CD14-positive monocyte (primary cell): ENCODE measurements around the gene RCAN2. TPM values are rescaled to one million over a fixed set of nuclear protein-coding genes. Genes with fewer than 3 reads are reported as not detected.

Experiments
- DNase-seq, 3 donors: peaks; one replicate each; pipeline ENCODE4 v3.0.0-alpha.2; 2011 to 2022
- H2AFZ ChIP-seq: 2 replicates; pipeline ENCODE4 v1.6.0; 2012; ENCODE audit warnings: mild to moderate bottlenecking, low read depth, low read length, inconsistent platforms; ENCODE audit not compliant: insufficient read depth, poor library complexity, severe bottlenecking
- H3K27ac ChIP-seq, 2 donors: 1 replicate in 1 of 2; 2 replicates in 1 of 2; pipeline ENCODE4 v1.5.1; 2012 to 2013; ENCODE audit warnings: low read length in 2 of 2, control low read depth in 1 of 2, inconsistent platforms in 1 of 2, low read depth in 1 of 2, mild to moderate bottlenecking in 1 of 2
- H3K27me3 ChIP-seq, 2 donors: one replicate each; pipeline versions ENCODE4 v1.6.0 to v1.6.1; 2011 to 2013; ENCODE audit warnings: low read length in 2 of 2; ENCODE audit not compliant: control insufficient read depth in 2 of 2, insufficient read depth in 2 of 2
- H3K36me3 ChIP-seq, 2 donors: replicated peaks in 1 of 2; 1 replicate in 1 of 2; 2 replicates in 1 of 2; pipeline versions ENCODE4 v1.5.1 to v1.6.1; 2012 to 2013; ENCODE audit warnings: low read length in 2 of 2, control low read depth in 1 of 2, inconsistent platforms in 1 of 2, mild to moderate bottlenecking in 1 of 2; ENCODE audit not compliant: insufficient read depth in 2 of 2, control insufficient read depth in 1 of 2
- H3K4me1 ChIP-seq, 2 donors: 1 replicate in 1 of 2; 2 replicates in 1 of 2; pipeline versions ENCODE4 v1.5.1 to v1.6.1; 2012 to 2013; ENCODE audit warnings: low read length in 2 of 2, control low read depth in 1 of 2, inconsistent platforms in 1 of 2, mild to moderate bottlenecking in 1 of 2, moderate library complexity in 1 of 2; ENCODE audit not compliant: insufficient read depth in 2 of 2, control insufficient read depth in 1 of 2
- H3K4me2 ChIP-seq: replicated peaks from 2 replicates; pipeline ENCODE3; 2012; ENCODE audit warnings: low read length, moderate library complexity, mild to moderate bottlenecking; ENCODE audit not compliant: poor library complexity, severe bottlenecking; ENCODE audit errors: extremely low read depth
- H3K4me3 ChIP-seq, 3 experiments: fragments of 200-600 bp in 1 of 3; sonication (generic) in 1 of 3; replicated peaks in 1 of 3; 1 replicate in 2 of 3; 2 replicates in 1 of 3; pipeline ENCODE4 v1.5.1; 2011 to 2013; ENCODE audit warnings: low read length in 3 of 3, mild to moderate bottlenecking in 3 of 3, control low read depth in 2 of 3, low read depth in 2 of 3, inconsistent platforms in 1 of 3, moderate library complexity in 1 of 3
- H3K79me2 ChIP-seq: 2 replicates; pipeline ENCODE4 v1.6.0; 2012; ENCODE audit warnings: mild to moderate bottlenecking, control low read depth, inconsistent platforms, low read length, moderate library complexity; ENCODE audit not compliant: insufficient read depth
- H3K9ac ChIP-seq: 2 replicates; pipeline ENCODE4 v1.6.0; 2017; ENCODE audit warnings: low read length, mild to moderate bottlenecking; ENCODE audit not compliant: insufficient read depth, poor library complexity, severe bottlenecking
- H3K9me3 ChIP-seq, 2 donors: replicated peaks in 1 of 2; 1 replicate in 1 of 2; 2 replicates in 1 of 2; pipeline versions ENCODE4 v1.5.1 to v1.6.1; 2012 to 2013; ENCODE audit warnings: low read length in 2 of 2, control low read depth in 1 of 2; ENCODE audit not compliant: control insufficient read depth in 1 of 2, insufficient read depth in 1 of 2
- H4K20me1 ChIP-seq: 2 replicates; pipeline ENCODE4 v1.6.0; 2012; ENCODE audit warnings: mild to moderate bottlenecking, low read length, control low read depth, moderate library complexity; ENCODE audit not compliant: insufficient read depth
- H3K27ac Mint-ChIP-seq, 7 donors: one replicate each; pipeline ENCODE4 v1.8.0; 2020; ENCODE audit warnings: mild to moderate bottlenecking in 7 of 7, mixed read lengths in 7 of 7, moderate library complexity in 6 of 7, inconsistent platforms in 2 of 7
- H3K27me3 Mint-ChIP-seq, 3 donors: one replicate each; pipeline ENCODE4 v1.8.0; 2021 to 2022; ENCODE audit warnings: low read depth in 3 of 3, mild to moderate bottlenecking in 3 of 3, mixed read lengths in 3 of 3, moderate library complexity in 3 of 3, inconsistent platforms in 1 of 3
- H3K36me3 Mint-ChIP-seq, 2 donors: one replicate each; pipeline ENCODE4 v1.8.0; 2020; ENCODE audit warnings: mixed read lengths in 2 of 2, inconsistent platforms in 1 of 2, mild to moderate bottlenecking in 1 of 2
- H3K4me1 Mint-ChIP-seq: one replicate; pipeline ENCODE4 v1.8.0; 2020; ENCODE audit warnings: mild to moderate bottlenecking, mixed read lengths
- H3K4me3 Mint-ChIP-seq, 2 donors: one replicate each; pipeline ENCODE4 v1.8.0; 2020; ENCODE audit warnings: mild to moderate bottlenecking in 2 of 2, mixed read lengths in 2 of 2, moderate library complexity in 1 of 2
- H3K9me3 Mint-ChIP-seq, 7 donors: one replicate each; pipeline ENCODE4 v1.8.0; 2020 to 2022; ENCODE audit warnings: mixed read lengths in 7 of 7, mild to moderate bottlenecking in 6 of 7, moderate library complexity in 6 of 7, inconsistent platforms in 2 of 7
- CTCF ChIP-seq: fragments of 200-600 bp; IDR thresholded peaks from one replicate; pipeline ENCODE4 v1.8.0; 2022; ENCODE audit warnings: antibody characterized with exemption, mild to moderate bottlenecking
- WGBS: methylation state at CpG from one replicate; pipeline ENCODE4 v1.1.5; 2013; ENCODE audit warnings: missing lambda C conversion rate; ENCODE audit not compliant: insufficient coverage; 5-methylcytosine and 5-hydroxymethylcytosine counted together
- intact Hi-C, 2 donors: fragments of 100-400 bp; cut with micrococcal nuclease; formaldehyde crosslinking; loops; one replicate each; pipeline versions ENCODE4 v1.15.0 to v1.15.1; 2023
- polyA plus RNA-seq, 3 donors: library from polyadenylated mRNA; depleted of rRNA in 1 of 3; unstranded in 2 of 3; stranded (reverse) in 1 of 3; fragments of 300-500 nt in 2 of 3; fragments of >200 nt in 1 of 3; fragmentation: Illumina TruSeq in 2 of 3; gene quantifications; 1 replicate in 2 of 3; 2 replicates in 1 of 3; pipeline ENCODE4 v1.2.3, GENCODE V29; 2012 to 2021

The RCAN2 gene
- polyA plus RNA-seq, 3 donors, result not detected

DNA sequence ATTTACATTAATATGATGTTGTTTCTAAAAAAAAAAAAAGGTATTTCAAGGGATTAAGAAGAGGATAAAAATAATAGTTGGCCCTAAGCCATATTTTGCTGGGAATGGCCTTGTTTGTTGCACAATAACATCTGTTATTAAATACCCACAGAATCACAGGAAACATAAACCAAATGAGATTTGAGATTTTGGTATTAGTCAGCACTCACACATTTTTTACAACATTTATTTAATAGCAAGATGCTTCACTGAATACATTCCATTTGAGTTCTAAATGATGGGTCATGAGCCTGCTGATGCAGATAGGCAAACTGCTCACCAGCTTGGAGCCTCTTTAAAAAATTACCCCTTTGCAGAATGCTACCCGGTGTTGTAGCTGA is 227.6 kb downstream of the RCAN2 start:
- Mint-ChIP-seq H3K36me3 (no peaks in the 10 kb centered on the region), H3K4me3 (no peak overlapping the region)

DNA sequence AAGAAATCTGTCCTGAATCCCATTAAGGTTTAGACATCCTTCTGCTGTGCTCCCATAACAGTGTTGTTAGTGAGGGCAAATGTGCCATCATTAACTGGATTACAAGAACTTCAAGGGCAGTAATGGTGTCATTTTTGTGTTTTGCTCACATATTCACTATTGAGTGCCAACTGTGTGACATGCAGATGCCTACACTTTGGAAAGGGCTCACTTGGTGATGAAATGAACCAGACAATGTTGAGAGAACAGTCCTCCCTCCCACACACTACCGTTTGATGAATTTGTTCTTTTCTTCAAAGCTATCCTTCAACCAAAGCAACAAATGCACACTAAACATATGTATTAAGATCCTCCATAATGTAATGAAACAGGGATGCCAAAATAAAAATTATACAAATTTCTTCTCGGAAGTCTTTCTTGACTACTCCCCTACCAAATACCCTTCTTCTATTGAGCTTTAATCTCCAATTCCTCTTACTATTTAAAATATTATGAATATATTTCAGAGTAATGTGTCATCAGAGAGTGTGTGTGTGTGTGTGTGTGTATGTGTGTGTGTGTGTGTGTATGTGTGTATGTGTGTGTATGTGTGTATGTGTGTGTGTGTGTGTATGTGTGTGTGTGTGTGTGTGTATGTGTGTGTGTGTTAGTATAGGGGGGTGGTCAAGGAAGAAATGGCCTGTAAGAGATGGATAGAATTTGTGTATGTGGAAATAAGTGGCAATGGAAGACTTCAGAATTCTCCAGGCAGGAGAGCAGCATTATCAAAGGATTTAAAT is 228.1 kb downstream of the RCAN2 start:
- H3K27me3 Mint-ChIP-seq, result no peaks in the 10 kb centered on the region
- no peaks in the 10 kb centered on the region for H3K4me1 ChIP-seq
- H3K4me1 Mint-ChIP-seq, result no peaks in the 10 kb centered on the region
- TF ChIP-seq CTCF, result no peak
- no peak overlapping the region for H3K4me2 ChIP-seq
- no peaks in the 10 kb centered on the region for H4K20me1 ChIP-seq
- no peak for DNase-seq
- no peaks in the 10 kb centered on the region for H3K27me3 ChIP-seq
- no peaks in the 10 kb centered on the region for H3K79me2 ChIP-seq
- H3K36me3 Mint-ChIP-seq, result no peaks in the 10 kb centered on the region
- H3K27ac ChIP-seq, result no peak overlapping the region
- intact Hi-C loops, result no loop called here
- no peak overlapping the region for H3K27ac Mint-ChIP-seq
- H3K9me3 ChIP-seq, result no peaks in the 10 kb centered on the region
- H3K9ac ChIP-seq, result no peak overlapping the region
- no CpG with 5 or more reads among the region's 2 CpGs for WGBS
- no peak overlapping the region for H3K4me3 Mint-ChIP-seq
- H2AFZ ChIP-seq, result no peak overlapping the region
- no peak overlapping the region for H3K4me3 ChIP-seq
- H3K36me3 ChIP-seq, result no peaks in the 10 kb centered on the region
- peaks cover 0 to 2% (median 0%) of the 10 kb centered on the region in 7 donors for H3K9me3 Mint-ChIP-seq

More for the DNA sequence above, 227.6 kb downstream of the RCAN2 start:
- no peaks in the 10 kb centered on the region for H3K36me3 ChIP-seq
- H3K27ac Mint-ChIP-seq, result no peak overlapping the region
- peaks cover 0 to 2% (median 0%) of the 10 kb centered on the region in 7 donors for H3K9me3 Mint-ChIP-seq
- intact Hi-C loops, result no loop called here
- WGBS, result no CpG with 5 or more reads among the region's 1 CpG
- no peak overlapping the region for H3K4me3 ChIP-seq
- no peak overlapping the region for H3K9ac ChIP-seq
- H3K27me3 Mint-ChIP-seq, result no peaks in the 10 kb centered on the region
- no peaks in the 10 kb centered on the region for H3K79me2 ChIP-seq
- TF ChIP-seq CTCF, result no peak
- no peaks in the 10 kb centered on the region for H4K20me1 ChIP-seq
- no peak for DNase-seq
- H3K4me2 ChIP-seq, result no peak overlapping the region
- no peaks in the 10 kb centered on the region for H3K27me3 ChIP-seq
- no peak overlapping the region for H3K27ac ChIP-seq
- H2AFZ ChIP-seq, result no peak overlapping the region
- H3K9me3 ChIP-seq, result no peaks in the 10 kb centered on the region
- no peaks in the 10 kb centered on the region for H3K4me1 ChIP-seq
- no peaks in the 10 kb centered on the region for H3K4me1 Mint-ChIP-seq
